GM23338 (cell line): ENCODE data around the gene ICAM2. TPM values are rescaled to one million over a fixed set of nuclear protein-coding genes. Genes with fewer than 3 reads are reported as not detected.

Experiments used
- ATAC-seq: fragments of 200-7000 bp; cut with Tn5 transposase; 3 replicates; pipeline ENCODE4 v1.9.1; 2020
- DNase-seq: peaks from one replicate; pipeline ENCODE4 v3.0.0-alpha.2; 2015; ENCODE audit warnings: low spot score
- H2AFZ ChIP-seq: fragments of 200-600 bp; sonication (generic); 2 replicates; pipeline ENCODE4 v1.8.0; 2016; ENCODE audit warnings: antibody characterized with exemption, mild to moderate bottlenecking, moderate library complexity
- H3F3A ChIP-seq: fragments of 200-600 bp; sonication (generic); replicated peaks from 2 replicates; pipeline ENCODE4 v1.8.0; 2017; ENCODE audit warnings: antibody characterized with exemption, mixed run types, low read depth
- H3K27ac ChIP-seq: fragments of 200-600 bp; sonication (generic); 2 replicates; pipeline ENCODE4 v1.6.1; 2016; ENCODE audit warnings: low read depth
- H3K27me3 ChIP-seq: fragments of 200-600 bp; sonication (generic); 2 replicates; pipeline ENCODE4 v1.8.0; 2016; ENCODE audit warnings: mild to moderate bottlenecking, mixed run types, moderate library complexity; ENCODE audit not compliant: insufficient read depth
- H3K36me3 ChIP-seq: fragments of 200-600 bp; sonication (generic); 2 replicates; pipeline ENCODE4 v1.8.0; 2016; ENCODE audit warnings: mild to moderate bottlenecking; ENCODE audit not compliant: insufficient read depth
- H3K4me1 ChIP-seq: fragments of 200-600 bp; sonication (generic); 2 replicates; pipeline ENCODE4 v1.8.0; 2016; ENCODE audit warnings: mild to moderate bottlenecking, moderate library complexity; ENCODE audit not compliant: insufficient read depth
- H3K4me2 ChIP-seq: fragments of 200-600 bp; sonication (generic); 2 replicates; pipeline ENCODE4 v1.7.1; 2017; ENCODE audit warnings: mixed run types
- H3K4me3 ChIP-seq: fragments of 200-600 bp; sonication (generic); 2 replicates; pipeline ENCODE4 v1.6.1; 2016; ENCODE audit warnings: mixed run types
- H3K79me2 ChIP-seq: fragments of 200-600 bp; sonication (generic); replicated peaks from 2 replicates; pipeline ENCODE4 v1.8.0; 2017; ENCODE audit warnings: mild to moderate bottlenecking; ENCODE audit not compliant: insufficient read depth
- H3K9me2 ChIP-seq: fragments of 200-600 bp; sonication (generic); 2 replicates; pipeline ENCODE4 v1.8.0; 2017; ENCODE audit not compliant: insufficient read depth
- H4K20me1 ChIP-seq: fragments of 200-600 bp; sonication (generic); replicated peaks from 2 replicates; pipeline ENCODE4 v1.8.0; 2017; ENCODE audit warnings: mild to moderate bottlenecking; ENCODE audit not compliant: insufficient read depth
- H3K27ac Mint-ChIP-seq: 2 replicates; pipeline ENCODE4 v1.8.0; 2020; ENCODE audit warnings: inconsistent platforms, mild to moderate bottlenecking, moderate library complexity, mixed read lengths
- H3K27me3 Mint-ChIP-seq: 3 replicates; pipeline ENCODE4 v1.8.0; 2022; ENCODE audit warnings: low read depth, mild to moderate bottlenecking, moderate library complexity, mixed read lengths, inconsistent platforms; ENCODE audit not compliant: insufficient read depth, poor library complexity
- H3K36me3 Mint-ChIP-seq: 3 replicates; pipeline ENCODE4 v1.8.0; 2021; ENCODE audit warnings: low read depth, mild to moderate bottlenecking, inconsistent platforms, moderate library complexity, mixed read lengths
- H3K4me1 Mint-ChIP-seq: 3 replicates; pipeline ENCODE4 v1.8.0; 2020; ENCODE audit warnings: mild to moderate bottlenecking, inconsistent platforms, mixed read lengths
- H3K4me3 Mint-ChIP-seq: 3 replicates; pipeline ENCODE4 v1.8.0; 2021; ENCODE audit warnings: moderate library complexity, mild to moderate bottlenecking, inconsistent platforms, mixed read lengths
- H3K9me3 Mint-ChIP-seq: 3 replicates; pipeline ENCODE4 v1.8.0; 2020; ENCODE audit warnings: moderate library complexity, mild to moderate bottlenecking, inconsistent platforms, mixed read lengths
- CREB1 ChIP-seq: fragments of 250-450 bp; sonication (Bioruptor Pico); IDR thresholded peaks from 2 replicates; pipeline ENCODE4 v1.5.0; 2020; ENCODE audit warnings: low read depth, mild to moderate bottlenecking, moderate library complexity
- CTCF ChIP-seq, 2 experiments: fragments of 200-600 bp in 1 of 2; sonication (generic) in 1 of 2; conservative IDR thresholded peaks; 2 replicates each; pipeline versions ENCODE4 v1.5.1 to v1.6.1; 2016 to 2017; ENCODE audit warnings: antibody characterized with exemption in 2 of 2, low read depth in 2 of 2, mild to moderate bottlenecking in 2 of 2, moderate library complexity in 1 of 2
- EZH2 ChIP-seq: fragments of 200-600 bp; sonication (generic); IDR thresholded peaks from one replicate; pipeline ENCODE4 v1.8.0; 2017; ENCODE audit warnings: antibody characterized with exemption, mild to moderate bottlenecking, low read depth; ENCODE audit not compliant: unreplicated experiment
- EZH2phosphoT487 ChIP-seq: fragments of 200-600 bp; sonication (generic); IDR thresholded peaks from one replicate; pipeline ENCODE4 v1.8.1; 2018; ENCODE audit warnings: antibody characterized with exemption; ENCODE audit not compliant: unreplicated experiment
- JUNB ChIP-seq: IDR thresholded peaks from one replicate; pipeline ENCODE4 v1.6.1; 2016; ENCODE audit warnings: antibody characterized with exemption; ENCODE audit not compliant: unreplicated experiment
- NANOG ChIP-seq: IDR thresholded peaks from 2 replicates; pipeline ENCODE4 v1.6.1; 2016; ENCODE audit warnings: antibody characterized with exemption, borderline replicate concordance
- STAT1 ChIP-seq: IDR thresholded peaks from one replicate; pipeline ENCODE4 v1.6.1; 2016; ENCODE audit warnings: antibody characterized with exemption; ENCODE audit not compliant: unreplicated experiment
- ZNF114 ChIP-seq: fragments of 250-450 bp; sonication (Bioruptor Pico); IDR thresholded peaks from 2 replicates; pipeline ENCODE4 v1.5.0; 2020; ENCODE audit warnings: mild to moderate bottlenecking, moderate library complexity
- ZNF331 ChIP-seq: fragments of 250-450 bp; sonication (Bioruptor Pico); IDR thresholded peaks from 2 replicates; pipeline ENCODE4 v1.5.0; 2020; ENCODE audit warnings: low read depth, mild to moderate bottlenecking, moderate library complexity
- ZNF462 ChIP-seq: fragments of 250-450 bp; sonication (Bioruptor Pico); IDR thresholded peaks from 2 replicates; pipeline ENCODE4 v1.5.0; 2020; ENCODE audit warnings: mild to moderate bottlenecking, moderate library complexity
- polyA plus RNA-seq: library from polyadenylated mRNA; unstranded; fragments of >200 nt; fragmentation: Nextera tagmentation; extraction: Ambion mirVana; gene quantifications from 2 replicates; pipeline ENCODE4 v1.2.1, GENCODE V29; 2016
- total RNA-seq: library from RNA; depleted of rRNA; stranded (reverse); fragments of >200 nt; shearing (Covaris generic); gene quantifications from 2 replicates; pipeline ENCODE4 v1.2.3, GENCODE V29; 2014
- TF ChIP-seq, protein P1 (sequence below): IDR thresholded peaks from 2 replicates; pipeline ENCODE4 v1.6.1; 2016; ENCODE audit warnings: antibody characterized with exemption

Gene ICAM2
- total and polyA plus RNA-seq, 2 experiments from 2014 or later = 0.31 to 0.86 TPM

DNA sequence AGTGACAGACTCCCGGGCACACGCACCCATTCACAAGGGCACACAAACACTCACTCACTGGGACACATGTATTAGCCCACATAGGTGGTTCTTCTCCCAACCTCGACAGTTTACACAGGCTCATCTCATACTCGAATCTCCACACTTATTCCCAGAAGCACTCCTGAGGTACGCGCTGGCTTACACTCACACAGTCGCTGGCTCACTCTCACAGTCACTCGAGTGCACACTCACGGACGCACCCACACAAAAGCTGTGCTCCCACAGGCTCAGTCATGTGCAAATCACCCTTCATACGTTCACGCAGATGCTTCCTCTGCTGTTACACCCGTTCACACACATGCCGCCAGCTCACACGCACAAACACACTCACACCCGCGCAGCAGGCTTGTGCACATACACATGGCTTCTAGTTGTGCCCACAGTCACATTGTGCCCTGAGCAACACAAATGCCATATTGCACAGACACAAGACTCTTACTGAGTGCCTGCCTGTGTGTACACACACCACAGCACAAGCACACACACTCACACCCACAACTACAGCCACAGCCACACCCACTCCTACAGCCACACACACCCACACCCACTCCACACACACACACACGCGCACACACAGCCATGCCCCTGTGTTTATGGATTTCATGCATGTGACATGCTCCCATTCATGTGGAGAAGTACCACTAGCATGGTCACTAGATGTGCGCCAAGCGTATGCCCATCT is 30.6 kb downstream of the ICAM2 start:
- TF ChIP-seq CTCF (conservative IDR thresholded peaks at IDR 0.05; ENCODE audit: low read depth in 2 of 2) (no peak), ZNF114 (CRISPR knock-in tag) (no peak), CREB1 (CRISPR knock-in tag) (no peak), NANOG (no peak), JUNB (no peak), ZNF331 (CRISPR knock-in tag) (no peak), STAT1 (no peak), EZH2phosphoT487 (no peak), ZNF462 (CRISPR knock-in tag) (no peak), EZH2 (no peak)
- TF ChIP-seq, protein P1, sequence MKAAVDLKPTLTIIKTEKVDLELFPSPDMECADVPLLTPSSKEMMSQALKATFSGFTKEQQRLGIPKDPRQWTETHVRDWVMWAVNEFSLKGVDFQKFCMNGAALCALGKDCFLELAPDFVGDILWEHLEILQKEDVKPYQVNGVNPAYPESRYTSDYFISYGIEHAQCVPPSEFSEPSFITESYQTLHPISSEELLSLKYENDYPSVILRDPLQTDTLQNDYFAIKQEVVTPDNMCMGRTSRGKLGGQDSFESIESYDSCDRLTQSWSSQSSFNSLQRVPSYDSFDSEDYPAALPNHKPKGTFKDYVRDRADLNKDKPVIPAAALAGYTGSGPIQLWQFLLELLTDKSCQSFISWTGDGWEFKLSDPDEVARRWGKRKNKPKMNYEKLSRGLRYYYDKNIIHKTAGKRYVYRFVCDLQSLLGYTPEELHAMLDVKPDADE = no peak
- DNase-seq = no peak
- Mint-ChIP-seq H3K9me3 (no peaks in the 10 kb centered on the region; the same call in 1 of the 3 replicates), H3K36me3 (no peaks in the 10 kb centered on the region), H3K4me1 (peaks cover 23% of the 10 kb centered on the region), H3K27ac (no peak overlapping the region), H3K4me3 (no peak overlapping the region; the same call in 2 of the 3 replicates), H3K27me3 (peaks cover 19% of the 10 kb centered on the region)
- Histone ChIP-seq H3K4me3 (no peak overlapping the region; the same call in 1 of the 2 replicates), H3K27me3 (no peaks in the 10 kb centered on the region), H3K4me2 (peak overlapping the region; percentile 82), H3K9me2 (no peaks in the 10 kb centered on the region), H3K36me3 (no peaks in the 10 kb centered on the region), H3F3A (no peaks in the 10 kb centered on the region), H3K4me1 (peaks cover 5% of the 10 kb centered on the region; the same call in 1 of the 2 replicates), H3K79me2 (no peaks in the 10 kb centered on the region), H3K27ac (no peak overlapping the region), H2AFZ (0 out of 2 replicates have a peak overlapping the region, but pooled peaks have one; percentile 98), H4K20me1 (no peaks in the 10 kb centered on the region)
- ATAC-seq = no peak
